ENCODE results near the gene DBNL.
"Not testable (repeated sequence)": the region's sequence is repeated elsewhere in the genome, so short reads cannot be mapped to it uniquely, and the experiment has no call there.

- TF ChIP-seq POLR2A, CTCF (IDR thresholded peaks at IDR 0.05): not testable (repeated sequence)
Measured at GRCh38 chr7:44031319-44031718, 13.2 kb upstream of the DBNL start.
